ENCODE measurements around the gene CBR1. TPM values are rescaled to one million over a fixed set of nuclear protein-coding genes. Genes with fewer than 3 reads are reported as not detected.
"Not testable (repeated sequence)": the region's sequence is repeated elsewhere in the genome, so short reads cannot be mapped to it uniquely, and the experiment has no call there.

The CBR1 gene
- polyA plus RNA-seq, 3 donors: 36.9 to 114 (median 100) TPM

DNA sequence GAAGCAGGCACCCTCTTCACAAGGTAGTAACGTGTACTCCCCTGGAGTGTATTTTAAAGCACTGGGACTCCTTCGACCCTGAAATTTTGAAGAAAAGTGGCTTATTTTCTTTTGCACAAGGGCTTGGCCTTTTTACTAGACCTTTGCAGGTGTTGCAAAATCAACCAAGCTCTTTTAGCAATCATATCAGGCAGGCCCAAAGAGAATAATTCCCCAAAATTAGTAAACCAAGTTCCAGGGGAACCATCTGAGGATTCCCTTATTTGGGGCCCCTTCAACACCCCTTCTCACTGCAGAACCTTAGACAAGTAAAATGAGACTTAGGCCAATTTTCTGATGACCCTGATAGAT is 28.3 kb downstream of the CBR1 start:
- Histone ChIP-seq H3K4me3 (replicated peaks in 1 of 3; ENCODE audit: low read depth in 2 of 3, low read length in 3 of 3) (no peak overlapping the region), H3K9ac (ENCODE audit: insufficient read depth, low read length, poor library complexity, severe bottlenecking) (no peak overlapping the region), H3K4me2 (replicated peaks; ENCODE audit: extremely low read depth, low read length, poor library complexity, severe bottlenecking) (no peak overlapping the region), H3K79me2 (ENCODE audit: insufficient read depth, low read length) (no peaks in the 10 kb centered on the region), H3K27ac (ENCODE audit: low read depth in 1 of 2, low read length in 2 of 2) (no peak overlapping the region), H3K27me3 (ENCODE audit: control insufficient read depth in 2 of 2, insufficient read depth in 2 of 2, low read length in 2 of 2) (no peaks in the 10 kb centered on the region), H3K36me3 (replicated peaks in 1 of 2; ENCODE audit: control insufficient read depth in 1 of 2, insufficient read depth in 2 of 2, low read length in 2 of 2) (no peaks in the 10 kb centered on the region), H4K20me1 (ENCODE audit: insufficient read depth, low read length) (no peaks in the 10 kb centered on the region), H2AFZ (ENCODE audit: insufficient read depth, low read depth, low read length, poor library complexity, severe bottlenecking) (peak overlapping the region; percentile 53), H3K9me3 (replicated peaks in 1 of 2; ENCODE audit: control insufficient read depth in 1 of 2, insufficient read depth in 1 of 2, low read length in 2 of 2) (peaks cover 11 to 22% of the 10 kb centered on the region in 2 donors), H3K4me1 (ENCODE audit: control insufficient read depth in 1 of 2, insufficient read depth in 2 of 2, low read length in 2 of 2) (peaks cover 0 to 9% of the 10 kb centered on the region in 2 donors)
- DNase-seq: no peak
- H3K4me3 Mint-ChIP-seq: no peak overlapping the region
- peaks cover 1 to 4% (median 2%) of the 10 kb centered on the region in 3 donors for H3K27me3 Mint-ChIP-seq (ENCODE audit: low read depth in 3 of 3)
- H3K4me1 Mint-ChIP-seq: peaks cover 12% of the 10 kb centered on the region
- peaks cover 10 to 24% (median 15%) of the 10 kb centered on the region in 7 donors for H3K9me3 Mint-ChIP-seq
- no peak overlapping the region for H3K27ac Mint-ChIP-seq
- intact Hi-C loops (cut with micrococcal nuclease): no loop called here
- peaks cover 0 to under 1% of the 10 kb centered on the region in 2 donors for H3K36me3 Mint-ChIP-seq
- TF ChIP-seq, protein P1, sequence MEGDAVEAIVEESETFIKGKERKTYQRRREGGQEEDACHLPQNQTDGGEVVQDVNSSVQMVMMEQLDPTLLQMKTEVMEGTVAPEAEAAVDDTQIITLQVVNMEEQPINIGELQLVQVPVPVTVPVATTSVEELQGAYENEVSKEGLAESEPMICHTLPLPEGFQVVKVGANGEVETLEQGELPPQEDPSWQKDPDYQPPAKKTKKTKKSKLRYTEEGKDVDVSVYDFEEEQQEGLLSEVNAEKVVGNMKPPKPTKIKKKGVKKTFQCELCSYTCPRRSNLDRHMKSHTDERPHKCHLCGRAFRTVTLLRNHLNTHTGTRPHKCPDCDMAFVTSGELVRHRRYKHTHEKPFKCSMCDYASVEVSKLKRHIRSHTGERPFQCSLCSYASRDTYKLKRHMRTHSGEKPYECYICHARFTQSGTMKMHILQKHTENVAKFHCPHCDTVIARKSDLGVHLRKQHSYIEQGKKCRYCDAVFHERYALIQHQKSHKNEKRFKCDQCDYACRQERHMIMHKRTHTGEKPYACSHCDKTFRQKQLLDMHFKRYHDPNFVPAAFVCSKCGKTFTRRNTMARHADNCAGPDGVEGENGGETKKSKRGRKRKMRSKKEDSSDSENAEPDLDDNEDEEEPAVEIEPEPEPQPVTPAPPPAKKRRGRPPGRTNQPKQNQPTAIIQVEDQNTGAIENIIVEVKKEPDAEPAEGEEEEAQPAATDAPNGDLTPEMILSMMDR (IDR thresholded peaks at IDR 0.05): no peak
- no CpG with 5 or more reads among the region's 2 CpGs for WGBS (ENCODE audit: insufficient coverage)

DNA sequence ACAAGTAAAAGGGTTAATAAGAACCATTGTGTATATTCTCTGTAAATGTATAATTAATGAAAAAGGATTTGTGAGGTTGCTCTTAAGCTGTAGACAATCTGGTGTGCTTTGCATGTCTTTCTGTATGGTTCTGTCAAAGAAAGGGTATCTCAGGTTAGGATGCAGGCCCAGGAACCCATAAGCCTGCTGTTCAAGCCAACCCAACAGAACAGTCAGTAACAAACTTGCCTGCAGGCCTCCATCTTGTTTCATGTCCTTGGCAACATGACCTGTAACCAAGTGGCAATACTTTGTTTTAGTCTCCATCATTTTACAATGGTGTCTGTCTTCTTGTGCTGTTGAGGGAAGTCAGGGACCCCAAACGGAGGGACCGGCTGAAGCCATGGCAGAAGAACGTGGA is 29.2 kb downstream of the CBR1 start:
- H3K4me1 Mint-ChIP-seq: peaks cover 12% of the 10 kb centered on the region
- peaks cover 3 to 17% (median 6%) of the 10 kb centered on the region in 7 donors for H3K9me3 Mint-ChIP-seq
- no peak for DNase-seq
- WGBS (ENCODE audit: insufficient coverage): no CpG with 5 or more reads among the region's 3 CpGs
- no peak overlapping the region for H3K4me3 ChIP-seq (replicated peaks in 1 of 3; ENCODE audit: low read depth in 2 of 3, low read length in 3 of 3)
- no peak overlapping the region for H3K4me3 Mint-ChIP-seq
- peaks cover 1 to 6% (median 2%) of the 10 kb centered on the region in 3 donors for H3K27me3 Mint-ChIP-seq (ENCODE audit: low read depth in 3 of 3)
- no peak overlapping the region for H3K27ac Mint-ChIP-seq
- peaks cover 0 to 2% of the 10 kb centered on the region in 2 donors for H3K27me3 ChIP-seq (ENCODE audit: control insufficient read depth in 2 of 2, insufficient read depth in 2 of 2, low read length in 2 of 2)
- intact Hi-C loops (cut with micrococcal nuclease): no loop called here
- H3K36me3 ChIP-seq (replicated peaks in 1 of 2; ENCODE audit: control insufficient read depth in 1 of 2, insufficient read depth in 2 of 2, low read length in 2 of 2): no peaks in the 10 kb centered on the region
- H3K79me2 ChIP-seq (ENCODE audit: insufficient read depth, low read length): no peaks in the 10 kb centered on the region
- H3K9ac ChIP-seq (ENCODE audit: insufficient read depth, low read length, poor library complexity, severe bottlenecking): no peak overlapping the region
- H3K4me2 ChIP-seq (replicated peaks; ENCODE audit: extremely low read depth, low read length, poor library complexity, severe bottlenecking): no peak overlapping the region
- no peaks in the 10 kb centered on the region for H4K20me1 ChIP-seq (ENCODE audit: insufficient read depth, low read length)
- H2AFZ ChIP-seq (ENCODE audit: insufficient read depth, low read depth, low read length, poor library complexity, severe bottlenecking): no peak overlapping the region
- TF ChIP-seq, protein P1 (IDR thresholded peaks at IDR 0.05): no peak
- H3K4me1 ChIP-seq (ENCODE audit: control insufficient read depth in 1 of 2, insufficient read depth in 2 of 2, low read length in 2 of 2): peaks cover 0 to 9% of the 10 kb centered on the region in 2 donors
- no peaks in the 10 kb centered on the region for H3K36me3 Mint-ChIP-seq
- peaks cover 3 to 13% of the 10 kb centered on the region in 2 donors for H3K9me3 ChIP-seq (replicated peaks in 1 of 2; ENCODE audit: control insufficient read depth in 1 of 2, insufficient read depth in 1 of 2, low read length in 2 of 2)
- H3K27ac ChIP-seq (ENCODE audit: low read depth in 1 of 2, low read length in 2 of 2): no peak overlapping the region

DNA sequence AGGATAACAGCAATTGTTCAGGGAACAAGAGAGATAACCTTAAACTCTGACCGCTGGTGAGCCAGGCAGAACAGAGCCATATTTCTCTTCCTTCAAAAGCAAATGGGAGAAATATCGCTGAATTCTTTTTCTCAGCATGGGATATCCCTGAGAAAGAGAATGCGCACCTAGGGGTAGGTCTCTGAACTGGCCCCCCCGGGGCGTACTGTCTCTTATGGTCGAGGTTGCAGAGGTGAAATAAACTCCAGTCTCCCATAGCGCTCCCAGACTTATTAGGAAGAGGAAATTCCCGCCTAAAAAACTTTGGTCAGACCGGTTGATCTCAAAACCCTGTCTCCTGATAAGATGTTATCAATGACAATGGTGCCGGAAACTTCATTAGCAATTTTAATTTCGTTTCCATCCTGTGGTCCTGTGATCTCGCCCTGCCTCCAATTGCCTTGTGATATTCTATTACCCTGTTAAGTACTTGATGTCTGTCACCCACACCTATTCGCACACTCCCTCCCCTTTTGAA is 29.9 kb downstream of the CBR1 start:
- H3K27me3 Mint-ChIP-seq (ENCODE audit: low read depth in 3 of 3): peaks cover 8 to 13% (median 8%) of the 10 kb centered on the region in 3 donors
- H3K9ac ChIP-seq (ENCODE audit: insufficient read depth, low read length, poor library complexity, severe bottlenecking); H3K4me3 Mint-ChIP-seq; H3K36me3 Mint-ChIP-seq; H3K4me3 ChIP-seq (replicated peaks in 1 of 3; ENCODE audit: low read depth in 2 of 3, low read length in 3 of 3); H3K4me2 ChIP-seq (replicated peaks; ENCODE audit: extremely low read depth, low read length, poor library complexity, severe bottlenecking); H3K27ac ChIP-seq (ENCODE audit: low read depth in 1 of 2, low read length in 2 of 2); H4K20me1 ChIP-seq (ENCODE audit: insufficient read depth, low read length); H3K9me3 ChIP-seq (replicated peaks in 1 of 2; ENCODE audit: control insufficient read depth in 1 of 2, insufficient read depth in 1 of 2, low read length in 2 of 2); DNase-seq; H3K27ac Mint-ChIP-seq; H3K36me3 ChIP-seq (replicated peaks in 1 of 2; ENCODE audit: control insufficient read depth in 1 of 2, insufficient read depth in 2 of 2, low read length in 2 of 2); H3K79me2 ChIP-seq (ENCODE audit: insufficient read depth, low read length); H2AFZ ChIP-seq (ENCODE audit: insufficient read depth, low read depth, low read length, poor library complexity, severe bottlenecking); intact Hi-C loops (cut with micrococcal nuclease); H3K27me3 ChIP-seq (ENCODE audit: control insufficient read depth in 2 of 2, insufficient read depth in 2 of 2, low read length in 2 of 2): not testable (repeated sequence)
- H3K9me3 Mint-ChIP-seq: peaks cover 2 to 13% (median 5%) of the 10 kb centered on the region in 7 donors
- peaks cover 19% of the 10 kb centered on the region for H3K4me1 Mint-ChIP-seq
- H3K4me1 ChIP-seq (ENCODE audit: control insufficient read depth in 1 of 2, insufficient read depth in 2 of 2, low read length in 2 of 2): peaks cover 6 to 15% of the 10 kb centered on the region in 2 donors
- WGBS (ENCODE audit: insufficient coverage): 86% methylated on average over 5 of the region's 13 CpGs
